NB4 (cell line): Measurements from ENCODE around the gene POLR1C.
A peak's percentile ranks its signal among the peaks of the same experiment; 100 is the strongest.
"Not testable (repeated sequence)": the region's sequence is repeated elsewhere in the genome, so short reads cannot be mapped to it uniquely, and the experiment has no call there.

ENCODE experiments used
- DNase-seq: peaks from one replicate; pipeline ENCODE4 v3.0.0; 2010; ENCODE audit warnings: low read depth
- H3K4me3 ChIP-seq: one replicate; pipeline ENCODE4 v1.5.1; 2011; ENCODE audit warnings: mild to moderate bottlenecking, low read depth, low read length, moderate library complexity
- MYC ChIP-seq: IDR thresholded peaks from 2 replicates; pipeline ENCODE4 v1.6.1; 2011; ENCODE audit warnings: low read depth, low read length
- POLR2A ChIP-seq: IDR thresholded peaks from 2 replicates; pipeline ENCODE4 v1.6.1; 2011; ENCODE audit warnings: mild to moderate bottlenecking; ENCODE audit not compliant: insufficient read length; ENCODE audit errors: extremely low read depth
- TF ChIP-seq, protein P1 (sequence below): IDR thresholded peaks from 2 replicates; pipeline ENCODE4 v1.6.1; 2011; ENCODE audit warnings: low read depth, low read length
- TF ChIP-seq, protein P2 (sequence below): IDR thresholded peaks from one replicate; pipeline ENCODE4 v1.5.1; 2012; ENCODE audit warnings: low read depth, low read length

The POLR1C gene

DNA sequence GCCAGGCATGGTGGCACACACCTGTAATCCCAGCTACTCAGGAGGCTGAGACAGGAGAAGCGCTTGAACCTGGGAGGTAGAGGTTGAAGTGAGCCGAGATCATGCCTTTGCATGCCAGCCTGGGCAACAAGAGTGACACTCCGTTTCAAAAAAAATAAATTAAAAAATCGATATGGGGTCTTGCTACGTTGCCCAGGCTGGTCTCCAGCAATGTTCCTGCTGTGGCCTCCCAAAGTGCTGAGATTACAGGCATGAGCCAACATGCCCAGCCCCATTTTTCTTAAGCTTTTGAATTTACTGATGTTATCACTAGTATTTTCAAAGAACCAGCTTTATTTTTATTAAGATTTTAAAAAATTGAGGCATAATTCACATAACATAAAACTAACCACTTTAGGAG, 23.6 kb downstream of the POLR1C start:
- TF ChIP-seq, protein P1, sequence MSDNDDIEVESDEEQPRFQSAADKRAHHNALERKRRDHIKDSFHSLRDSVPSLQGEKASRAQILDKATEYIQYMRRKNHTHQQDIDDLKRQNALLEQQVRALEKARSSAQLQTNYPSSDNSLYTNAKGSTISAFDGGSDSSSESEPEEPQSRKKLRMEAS: no peak
- TF ChIP-seq POLR2A (no peak), MYC (no peak)
- TF ChIP-seq, protein P2, sequence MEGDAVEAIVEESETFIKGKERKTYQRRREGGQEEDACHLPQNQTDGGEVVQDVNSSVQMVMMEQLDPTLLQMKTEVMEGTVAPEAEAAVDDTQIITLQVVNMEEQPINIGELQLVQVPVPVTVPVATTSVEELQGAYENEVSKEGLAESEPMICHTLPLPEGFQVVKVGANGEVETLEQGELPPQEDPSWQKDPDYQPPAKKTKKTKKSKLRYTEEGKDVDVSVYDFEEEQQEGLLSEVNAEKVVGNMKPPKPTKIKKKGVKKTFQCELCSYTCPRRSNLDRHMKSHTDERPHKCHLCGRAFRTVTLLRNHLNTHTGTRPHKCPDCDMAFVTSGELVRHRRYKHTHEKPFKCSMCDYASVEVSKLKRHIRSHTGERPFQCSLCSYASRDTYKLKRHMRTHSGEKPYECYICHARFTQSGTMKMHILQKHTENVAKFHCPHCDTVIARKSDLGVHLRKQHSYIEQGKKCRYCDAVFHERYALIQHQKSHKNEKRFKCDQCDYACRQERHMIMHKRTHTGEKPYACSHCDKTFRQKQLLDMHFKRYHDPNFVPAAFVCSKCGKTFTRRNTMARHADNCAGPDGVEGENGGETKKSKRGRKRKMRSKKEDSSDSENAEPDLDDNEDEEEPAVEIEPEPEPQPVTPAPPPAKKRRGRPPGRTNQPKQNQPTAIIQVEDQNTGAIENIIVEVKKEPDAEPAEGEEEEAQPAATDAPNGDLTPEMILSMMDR: no peak
- no peak for DNase-seq
- no peak overlapping the region for H3K4me3 ChIP-seq

DNA sequence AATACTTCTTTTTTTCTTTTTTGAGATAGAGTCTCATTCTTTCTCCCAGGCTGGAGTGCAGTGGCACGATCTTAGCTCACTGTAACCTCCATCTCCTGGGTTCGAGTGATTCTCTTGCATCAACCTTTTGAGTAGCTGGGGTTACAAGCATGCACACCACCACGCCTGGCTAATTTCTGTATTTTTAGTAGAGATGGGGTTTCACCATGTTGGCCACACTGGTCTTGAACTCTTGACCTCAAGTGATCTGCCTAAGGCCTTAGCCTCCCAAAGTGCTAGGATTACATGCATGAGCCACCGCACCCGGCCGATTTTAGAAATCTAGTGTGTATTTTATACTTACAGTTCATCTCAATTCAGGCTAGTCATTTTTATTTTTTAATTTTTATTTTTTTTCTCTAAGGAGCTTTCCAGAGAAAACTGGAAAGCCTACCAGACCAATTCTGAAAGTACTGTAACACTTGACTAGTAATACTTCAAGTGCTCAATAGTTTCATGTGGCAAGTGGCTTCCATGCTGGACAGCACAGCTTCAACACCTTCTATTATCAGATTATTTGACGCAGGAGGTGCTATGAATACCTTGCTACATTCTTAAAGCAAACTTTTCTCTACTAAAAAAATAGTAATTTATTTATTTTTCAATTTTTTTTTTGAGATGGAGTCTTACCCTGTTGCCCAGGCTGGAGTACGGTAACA, 25.0 kb downstream of the POLR1C start:
- no peak overlapping the region for H3K4me3 ChIP-seq
- DNase-seq: no peak
- TF ChIP-seq MYC (no peak), POLR2A (no peak)
- TF ChIP-seq, protein P2: no peak
- TF ChIP-seq, protein P1: no peak

DNA sequence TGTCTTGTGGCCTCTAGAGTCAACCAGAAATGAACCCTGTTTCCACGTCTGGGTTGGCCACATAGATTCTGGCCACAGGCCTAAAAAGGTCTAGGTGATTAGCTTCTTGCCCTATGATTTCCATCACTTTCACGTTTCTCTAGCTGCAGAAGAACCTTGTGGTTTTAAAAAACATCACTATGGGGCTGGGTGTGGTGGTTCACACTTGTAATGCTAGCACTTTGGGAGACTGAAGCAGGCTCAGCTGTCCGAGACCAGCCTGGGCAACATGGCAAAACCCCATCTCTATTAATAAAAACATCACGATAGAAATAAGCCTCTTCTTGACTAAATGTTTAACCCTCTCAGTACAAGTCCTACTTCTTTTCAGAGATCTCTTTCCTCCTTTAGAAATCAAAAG, 27.6 kb downstream of the POLR1C start:
- no peak overlapping the region for H3K4me3 ChIP-seq
- TF ChIP-seq, protein P1: no peak
- TF ChIP-seq MYC (no peak), POLR2A (no peak)
- TF ChIP-seq, protein P2: no peak
- no peak for DNase-seq

DNA sequence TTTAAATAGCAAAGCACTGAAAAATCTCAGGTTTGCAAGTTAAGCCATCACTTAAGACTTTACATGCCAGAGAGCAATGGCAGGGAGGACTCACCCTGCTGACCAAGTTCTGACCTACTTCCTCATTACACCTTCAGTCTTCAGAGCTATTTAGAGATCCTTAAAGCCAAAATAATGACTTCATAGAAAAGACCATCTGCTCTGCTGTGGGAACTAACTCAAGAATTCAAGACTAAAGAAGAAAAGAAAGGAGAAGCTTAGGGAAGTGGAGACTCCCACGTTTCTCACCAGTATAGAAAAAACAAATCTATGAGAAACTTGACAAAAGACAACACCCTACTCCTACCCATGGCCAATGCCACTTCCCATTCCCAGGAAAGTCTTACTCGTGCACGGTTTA, 30.3 kb downstream of the POLR1C start:
- DNase-seq: peak; percentile 23
- H3K4me3 ChIP-seq: no peak overlapping the region
- TF ChIP-seq, protein P2: no peak
- TF ChIP-seq, protein P1: no peak
- TF ChIP-seq POLR2A: no peak
- no peak for TF ChIP-seq MYC

DNA sequence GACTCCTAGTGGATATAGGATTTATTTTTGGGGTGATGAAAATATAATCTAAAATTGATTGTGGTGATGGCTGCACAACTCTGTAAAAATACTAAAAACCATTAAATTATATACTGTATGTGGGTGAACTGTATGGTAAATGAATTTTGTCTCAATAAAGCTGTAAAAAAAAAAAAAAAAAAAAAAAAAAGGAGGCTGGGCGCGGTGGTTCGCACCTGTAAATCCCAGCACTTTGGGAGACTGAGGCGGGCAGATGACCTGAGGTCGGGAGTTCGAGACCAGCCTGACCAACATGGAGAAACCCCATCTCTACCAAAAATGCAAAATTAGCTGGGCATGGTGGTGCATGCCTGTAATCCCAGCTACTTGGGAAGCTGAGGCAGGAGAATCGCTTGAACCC, 40.7 kb downstream of the POLR1C start:
- not testable (repeated sequence) for DNase-seq, H3K4me3 ChIP-seq

DNA sequence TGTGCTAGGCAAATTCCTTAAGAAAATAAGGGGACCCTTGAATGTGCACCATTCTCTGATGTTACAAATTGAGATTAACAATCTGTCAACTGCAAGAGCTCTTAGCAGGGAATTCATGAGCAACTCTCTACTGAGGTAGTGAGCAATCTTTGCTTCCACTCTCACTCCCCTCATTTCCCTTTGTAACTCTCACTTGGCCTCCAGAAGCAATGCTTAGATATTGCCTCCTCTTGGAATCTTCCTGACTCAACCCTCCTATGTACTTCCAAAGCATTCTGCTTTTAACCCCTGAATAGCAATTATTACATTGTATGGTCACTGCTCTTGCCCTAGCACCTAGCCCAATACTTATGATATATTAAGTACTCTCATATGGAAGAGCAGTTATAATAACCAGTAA, 42.4 kb downstream of the POLR1C start:
- TF ChIP-seq, protein P1: no peak
- TF ChIP-seq MYC (no peak), POLR2A (no peak)
- TF ChIP-seq, protein P2: no peak
- DNase-seq: no peak
- H3K4me3 ChIP-seq: no peak overlapping the region
